HG03469 (cell line): ENCODE data around the gene PCF11.

Source experiments
- ATAC-seq: cut with Tn5 transposase; IDR thresholded peaks from one replicate; pipeline ENCODE4 v1.9.1; 2021; ENCODE audit warnings: mild to moderate bottlenecking, moderate library complexity, moderate number of reproducible peaks; ENCODE audit not compliant: unreplicated experiment

Gene PCF11

DNA sequence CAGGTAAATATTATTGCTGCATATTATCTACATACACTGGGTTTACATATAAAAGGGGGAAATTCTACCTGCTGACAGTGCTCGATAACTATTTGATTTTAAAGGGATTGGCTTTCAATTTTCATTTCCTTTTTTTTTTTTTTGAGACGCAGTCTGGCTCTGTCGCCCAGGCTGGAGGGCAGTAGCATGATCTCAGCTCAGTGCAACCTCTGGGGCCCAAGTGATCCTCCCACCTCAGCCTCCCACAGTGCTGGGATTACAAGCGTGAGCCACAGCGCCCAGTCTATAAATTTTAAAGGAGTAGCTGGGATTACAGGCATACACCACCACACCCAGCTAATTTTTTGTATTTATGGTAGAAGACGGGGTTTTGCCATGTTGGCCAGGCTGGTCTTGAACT lies 3.2 kb upstream of the PCF11 start:
- ATAC-seq = no peak

DNA sequence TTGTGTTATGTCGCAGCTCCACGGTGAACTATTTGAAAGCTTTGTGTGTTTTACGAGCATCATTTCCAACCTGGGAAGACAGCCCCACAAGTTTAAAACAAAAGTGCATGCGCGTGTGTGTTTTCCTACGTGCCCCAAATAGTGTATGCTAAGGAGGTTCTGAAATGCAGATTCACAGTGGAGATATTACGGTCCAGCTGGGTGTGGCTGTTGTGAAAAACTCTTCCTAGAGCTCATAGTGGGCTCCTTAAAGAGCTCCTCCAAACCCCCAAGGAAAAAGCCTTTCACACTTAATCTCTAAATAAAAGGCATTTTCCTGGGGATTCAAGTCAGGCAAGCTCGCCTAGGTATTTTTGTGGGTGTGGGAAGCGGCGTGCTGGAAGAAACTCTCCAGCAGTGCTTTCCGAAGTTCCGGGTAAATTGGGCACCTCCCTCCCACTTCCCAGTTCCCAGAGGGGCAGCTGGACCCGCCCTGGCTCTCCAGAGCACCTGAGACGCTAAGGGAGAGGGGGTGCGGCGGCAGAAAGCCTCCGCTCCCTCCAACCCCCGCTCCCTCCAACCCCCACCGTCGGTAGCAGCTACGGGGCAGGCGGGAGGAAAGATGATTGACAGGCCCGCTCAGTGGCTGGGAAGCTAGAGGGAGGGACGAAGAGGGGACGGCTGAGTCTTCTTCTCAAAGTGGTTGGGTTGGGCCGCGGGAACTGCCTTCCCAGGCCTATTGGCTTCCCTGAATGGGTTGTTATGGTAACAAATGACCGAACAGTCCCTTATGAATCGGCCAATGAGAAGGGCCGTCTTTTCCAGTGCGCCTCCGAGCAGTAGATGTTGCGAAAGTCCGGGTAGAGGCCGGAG lies 561 bp upstream of the PCF11 start:
- peak; percentile 92 for ATAC-seq

DNA sequence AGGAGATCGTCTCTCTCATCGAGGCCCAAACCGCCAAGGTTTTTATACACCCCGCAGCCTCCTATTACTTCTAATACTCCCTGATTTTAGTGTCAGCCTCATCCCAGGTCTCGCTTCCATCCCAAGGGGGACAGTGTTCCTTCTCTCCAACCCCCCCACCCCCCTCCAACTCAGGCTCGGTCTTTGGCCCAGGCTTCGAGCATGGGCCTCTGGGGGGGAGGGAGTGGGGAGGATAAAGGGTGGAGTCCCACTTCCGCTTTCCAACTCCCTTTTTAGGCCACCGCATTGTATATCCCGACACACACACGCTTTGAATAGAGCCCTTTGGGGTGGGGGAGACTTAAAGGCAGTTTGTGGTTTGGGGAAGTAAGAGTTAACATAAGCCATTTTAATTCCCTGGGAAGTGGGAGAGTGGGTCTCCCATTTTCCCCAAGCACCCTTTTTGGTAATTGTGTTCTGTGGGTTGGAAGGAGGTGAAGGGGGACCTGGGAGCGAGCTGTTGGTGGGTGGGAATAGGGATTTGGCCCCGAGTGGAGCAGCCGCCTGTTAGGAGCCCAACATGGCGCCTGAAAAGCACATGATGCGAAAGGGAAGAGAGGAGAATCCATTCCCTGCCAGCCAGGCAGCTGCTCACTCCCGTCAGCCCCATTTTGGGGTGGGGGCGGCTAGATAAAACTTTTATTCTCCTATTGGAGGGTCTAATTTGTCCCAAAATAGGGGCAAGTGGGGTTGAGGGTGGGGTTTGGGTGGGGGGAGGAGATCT lies 844 bp downstream of the PCF11 start:
- ATAC-seq = no peak

DNA sequence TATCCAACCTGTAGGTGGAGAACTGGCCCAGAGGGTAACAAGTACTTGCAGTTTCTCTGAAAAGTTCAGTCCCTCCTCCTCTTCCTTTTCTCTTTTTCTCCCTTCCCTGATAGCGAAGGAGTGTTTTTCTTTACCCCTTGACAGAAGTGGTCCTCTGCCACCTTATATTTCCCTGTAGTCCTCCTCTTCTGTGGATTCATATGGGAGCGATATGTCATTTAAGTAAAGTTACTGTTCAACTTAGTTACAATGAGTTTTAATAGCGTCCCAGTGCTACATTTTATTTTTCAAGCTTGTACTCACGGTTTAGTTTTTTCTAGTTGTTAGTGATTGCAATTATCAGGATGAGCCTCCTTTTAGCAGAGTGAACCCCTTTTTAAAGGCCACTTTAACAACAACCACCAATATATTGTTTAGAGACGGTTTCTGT lies 1.4 kb downstream of the PCF11 start:
- no peak for ATAC-seq

DNA sequence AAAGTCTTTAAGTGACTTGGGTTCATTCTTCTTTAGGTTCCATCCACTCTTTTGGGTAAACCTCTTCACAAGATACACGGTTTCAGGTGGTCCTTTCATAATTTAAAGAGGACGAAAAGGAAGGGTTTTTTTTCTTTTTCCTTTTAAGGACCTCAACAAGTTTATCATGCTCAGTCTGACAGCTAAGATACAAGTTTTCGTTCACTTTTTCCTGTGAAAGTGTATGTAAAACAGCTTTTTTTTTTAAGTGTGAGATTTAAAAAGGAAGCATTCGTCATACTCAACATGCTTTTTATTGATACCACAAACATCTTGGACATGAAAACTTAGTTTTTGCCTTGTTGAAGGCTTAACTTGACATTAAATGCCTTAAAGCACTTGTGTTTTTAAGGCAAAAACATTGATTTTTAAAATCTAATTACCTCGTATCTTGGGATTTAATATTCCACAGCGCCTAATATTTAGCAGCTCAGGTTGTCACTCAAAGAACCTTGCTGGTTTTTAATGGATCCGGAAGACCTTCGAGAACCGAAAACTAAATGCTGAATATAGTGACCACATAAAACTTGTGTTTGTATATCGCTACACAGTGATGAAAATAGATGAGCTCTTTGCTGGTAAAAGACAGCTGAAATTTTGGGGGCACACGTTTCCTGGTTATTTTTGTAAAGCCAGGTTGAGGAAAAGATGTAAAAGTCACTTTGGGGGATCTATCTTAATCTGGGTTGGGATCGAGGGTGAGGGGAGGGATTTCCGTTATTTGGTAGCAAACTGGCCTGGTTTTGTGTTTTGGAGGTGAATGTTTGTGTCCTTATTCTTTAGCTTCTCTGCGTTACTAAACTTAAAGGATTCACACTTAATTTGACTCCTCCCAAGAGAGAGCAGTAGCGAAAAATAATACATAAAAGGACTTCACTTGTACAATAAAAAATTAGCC lies 2.3 kb downstream of the PCF11 start:
- ATAC-seq = no peak

DNA sequence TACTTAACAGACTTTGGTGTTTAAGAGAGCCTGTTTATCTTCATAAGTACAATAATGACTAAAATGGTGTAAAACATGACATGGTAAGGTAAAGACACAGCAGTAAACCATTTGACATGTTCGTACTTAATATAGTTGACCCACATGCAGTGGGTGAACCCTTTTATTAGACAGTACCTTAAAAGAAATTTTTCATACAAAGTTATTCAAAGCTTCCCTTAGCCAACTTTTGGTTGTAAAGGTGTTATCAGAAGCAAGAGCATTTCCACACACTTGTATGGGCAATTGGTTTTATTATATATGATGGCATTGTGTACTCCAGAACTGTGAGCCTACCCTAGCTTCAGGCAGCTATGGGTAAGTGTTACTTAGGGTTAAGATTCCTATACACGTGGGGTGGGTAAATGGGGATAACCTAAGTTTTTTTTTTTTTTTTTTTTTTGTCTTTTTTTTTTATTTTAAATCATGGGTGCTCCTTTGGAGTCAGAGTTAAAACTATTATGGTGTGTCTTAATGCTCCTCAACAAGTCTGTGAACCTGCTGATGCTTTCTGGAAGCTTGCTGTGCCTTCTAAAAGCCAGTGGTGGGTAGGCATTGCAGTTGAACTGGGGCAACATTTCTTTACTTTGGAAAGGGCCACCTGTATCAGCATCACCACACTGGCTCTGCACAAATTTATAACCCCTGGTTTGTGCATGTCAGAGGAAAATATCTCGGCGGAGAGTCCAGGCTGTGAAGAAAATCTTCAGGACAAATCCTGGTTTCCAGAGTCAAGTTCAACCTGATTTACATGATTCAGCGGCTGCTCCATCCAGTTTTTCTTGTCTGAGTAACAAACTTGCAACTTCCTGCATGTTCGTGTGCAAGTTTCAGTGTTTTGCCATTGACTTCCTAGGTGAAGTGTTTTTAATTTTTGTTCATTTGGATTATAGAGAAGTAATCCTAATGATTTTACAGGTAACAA lies 3.3 kb downstream of the PCF11 start:
- ATAC-seq = no peak

DNA sequence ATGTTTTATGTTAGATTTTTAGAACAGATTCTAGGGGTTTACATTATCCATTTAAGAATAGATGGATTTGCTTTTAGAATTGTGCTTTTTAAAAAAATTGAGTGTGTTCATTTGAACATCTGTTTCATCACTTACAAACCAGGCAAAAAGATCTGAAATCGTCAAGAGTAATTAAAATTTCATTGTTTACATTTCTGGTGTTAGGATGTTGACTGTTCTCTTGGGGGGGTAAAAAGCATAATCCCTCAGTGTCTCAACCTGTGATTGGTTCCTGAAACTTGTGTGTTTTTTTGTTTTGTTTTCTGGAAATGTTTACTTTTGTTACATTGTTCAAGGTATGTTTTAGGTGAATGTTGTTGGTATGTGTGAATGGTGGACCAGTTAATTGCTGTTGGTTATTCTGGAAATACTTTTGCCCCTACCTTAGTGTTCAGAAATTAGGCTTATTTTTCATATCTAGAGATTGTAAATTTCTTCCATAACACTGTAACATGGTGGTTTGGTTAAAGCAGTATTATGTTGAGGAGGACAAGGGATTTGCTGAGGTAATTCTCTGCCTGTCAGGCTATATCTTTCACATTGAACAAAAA lies 4.8 kb downstream of the PCF11 start:
- ATAC-seq = no peak

DNA sequence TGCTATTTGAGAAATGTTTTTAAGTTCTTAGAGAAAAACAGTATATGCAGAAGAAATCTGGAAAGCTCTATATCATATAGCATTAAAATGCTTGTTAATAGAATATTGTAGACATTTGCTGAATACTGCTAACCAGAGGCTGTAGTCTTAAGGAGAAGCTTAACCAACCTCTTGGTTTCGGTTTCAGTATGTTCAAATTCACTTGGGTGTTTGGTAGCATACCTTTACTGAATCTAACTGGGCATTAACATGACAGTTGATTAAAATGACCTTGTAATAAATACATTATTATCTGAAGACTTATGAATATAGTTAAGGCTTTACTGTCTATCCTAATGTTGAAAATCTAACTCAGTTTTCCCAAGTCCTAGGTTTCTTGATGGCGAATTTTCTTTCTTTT lies 5.4 kb downstream of the PCF11 start:
- ATAC-seq = peak; percentile 45

DNA sequence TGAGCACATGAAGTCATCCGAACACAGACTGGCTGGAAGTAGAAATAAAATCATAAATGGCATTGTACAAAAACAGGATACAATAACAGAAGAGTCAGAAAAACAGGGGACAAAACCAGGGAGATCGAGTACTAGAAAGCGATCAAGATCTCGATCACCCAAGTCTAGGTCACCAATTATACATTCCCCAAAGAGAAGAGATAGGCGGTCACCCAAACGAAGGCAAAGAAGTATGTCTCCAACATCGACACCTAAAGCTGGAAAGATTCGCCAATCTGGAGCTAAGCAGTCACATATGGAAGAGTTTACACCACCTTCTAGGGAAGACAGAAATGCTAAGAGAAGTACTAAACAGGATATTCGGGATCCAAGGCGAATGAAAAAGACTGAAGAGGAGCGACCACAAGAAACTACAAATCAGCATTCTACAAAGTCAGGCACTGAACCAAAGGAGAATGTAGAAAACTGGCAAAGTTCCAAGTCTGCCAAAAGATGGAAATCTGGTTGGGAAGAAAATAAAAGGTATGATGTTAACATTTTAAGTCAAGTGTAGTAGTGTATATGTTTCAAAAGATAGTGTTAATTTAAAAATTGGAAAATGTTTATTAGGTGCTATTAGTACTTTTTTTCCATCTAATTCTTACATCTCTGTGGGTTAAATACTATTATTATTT lies 9.4 kb downstream of the PCF11 start:
- no peak for ATAC-seq

DNA sequence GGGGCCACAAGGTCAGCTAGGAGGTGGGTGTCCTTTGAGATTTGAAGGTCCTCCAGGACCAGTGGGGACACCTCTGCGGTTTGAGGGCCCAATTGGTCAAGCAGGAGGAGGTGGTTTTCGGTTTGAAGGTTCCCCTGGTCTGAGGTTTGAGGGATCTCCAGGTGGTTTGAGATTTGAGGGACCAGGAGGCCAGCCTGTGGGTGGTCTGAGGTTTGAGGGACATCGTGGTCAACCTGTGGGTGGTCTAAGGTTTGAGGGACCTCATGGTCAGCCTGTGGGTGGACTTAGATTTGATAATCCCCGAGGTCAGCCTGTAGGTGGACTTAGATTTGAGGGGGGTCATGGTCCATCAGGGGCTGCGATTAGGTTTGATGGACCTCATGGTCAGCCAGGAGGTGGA lies 11.8 kb downstream of the PCF11 start:
- no peak for ATAC-seq

DNA sequence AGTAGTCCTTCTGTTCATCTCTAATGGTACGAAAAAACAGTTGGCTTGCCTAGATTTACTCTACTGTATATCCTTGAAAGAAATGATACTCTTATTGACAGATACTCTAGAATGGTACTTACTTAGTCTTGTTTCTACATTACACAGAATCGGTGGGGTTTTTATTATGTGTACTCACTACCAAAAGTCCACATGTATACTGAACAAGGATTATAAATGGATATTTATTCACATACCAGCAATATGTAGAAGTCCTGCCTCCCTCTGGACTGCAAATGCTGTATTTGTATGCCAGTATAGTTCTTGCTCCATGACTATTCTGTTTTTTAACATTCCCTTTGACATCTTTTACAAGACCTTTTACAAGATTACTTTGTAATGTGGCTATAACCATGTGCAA lies 13.9 kb downstream of the PCF11 start:
- no peak for ATAC-seq

DNA sequence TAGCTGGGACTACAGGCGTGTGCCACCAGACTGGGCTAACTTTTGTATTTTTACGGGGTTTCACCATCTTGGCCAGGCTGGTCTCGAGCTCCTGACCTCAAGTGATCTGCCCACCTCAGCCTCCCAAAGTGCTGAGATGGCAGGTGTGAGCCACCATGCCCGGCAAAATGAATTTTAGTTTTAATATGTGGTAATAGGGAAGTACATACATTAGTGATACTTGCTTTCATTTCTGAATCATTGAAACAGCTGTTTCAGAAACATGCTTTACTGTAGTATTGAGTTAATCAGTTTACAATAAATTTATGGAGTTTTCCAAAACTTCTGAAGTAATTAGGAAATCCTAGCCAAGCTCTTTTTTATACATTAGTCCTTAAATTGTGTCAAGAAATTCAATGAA lies 15.6 kb downstream of the PCF11 start:
- no peak for ATAC-seq

DNA sequence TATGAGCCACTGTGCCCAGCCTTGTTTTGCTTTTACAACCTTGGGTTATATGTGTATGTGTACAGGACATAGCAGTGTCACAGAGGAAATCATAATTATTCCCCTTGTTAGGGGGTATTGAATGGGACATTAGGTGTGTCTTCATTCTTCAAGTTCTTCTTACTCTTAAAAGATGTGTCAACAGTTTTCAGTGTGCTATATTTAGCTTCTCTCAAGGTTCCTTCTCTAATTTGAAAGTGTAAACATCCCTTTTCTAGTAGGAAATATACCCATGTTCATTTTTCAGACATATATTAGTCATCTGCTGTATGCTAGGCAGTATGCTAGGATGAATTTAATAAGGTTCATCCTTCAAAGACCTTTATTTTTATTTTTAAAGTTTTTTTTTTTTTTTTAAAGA lies 17.1 kb downstream of the PCF11 start:
- no peak for ATAC-seq

DNA sequence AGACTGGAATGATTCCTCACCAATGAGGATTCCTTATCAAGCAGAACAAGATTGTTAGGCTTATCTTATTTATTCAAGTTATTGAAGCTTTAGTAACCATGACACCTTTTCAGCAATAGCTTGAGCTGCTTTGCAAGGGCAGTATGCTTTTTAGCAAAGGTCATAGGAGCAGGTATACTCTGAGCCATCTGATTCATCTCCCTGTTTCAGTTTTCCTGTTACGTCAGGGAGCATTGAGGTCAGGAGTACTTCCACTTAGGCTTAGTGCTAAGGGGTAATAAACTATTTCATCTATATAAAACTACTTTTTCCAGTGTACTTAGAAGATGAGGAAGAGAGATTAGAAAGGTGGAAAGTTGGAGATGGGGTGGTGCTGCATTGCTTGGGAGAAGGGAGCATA lies 18.9 kb downstream of the PCF11 start:
- no peak for ATAC-seq

DNA sequence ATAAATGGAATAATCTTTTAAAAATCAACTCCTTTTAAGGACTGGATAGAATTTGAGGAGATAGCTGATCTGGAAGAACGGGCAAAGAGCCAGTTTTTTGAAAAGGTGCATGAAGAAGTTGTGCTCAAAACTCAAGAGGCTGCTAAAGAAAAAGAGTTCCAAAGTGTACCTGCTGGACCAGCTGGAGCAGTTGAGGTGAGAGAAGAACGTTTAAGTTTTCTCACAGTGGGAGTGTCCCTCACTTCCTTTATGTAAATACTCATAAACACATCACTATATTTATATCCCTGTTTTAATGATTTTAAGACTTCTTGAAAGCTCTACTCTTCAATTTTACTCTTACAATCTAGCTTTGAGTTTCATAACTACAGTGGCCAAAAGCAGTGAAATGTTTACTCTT lies 24.9 kb downstream of the PCF11 start:
- no peak for ATAC-seq

DNA sequence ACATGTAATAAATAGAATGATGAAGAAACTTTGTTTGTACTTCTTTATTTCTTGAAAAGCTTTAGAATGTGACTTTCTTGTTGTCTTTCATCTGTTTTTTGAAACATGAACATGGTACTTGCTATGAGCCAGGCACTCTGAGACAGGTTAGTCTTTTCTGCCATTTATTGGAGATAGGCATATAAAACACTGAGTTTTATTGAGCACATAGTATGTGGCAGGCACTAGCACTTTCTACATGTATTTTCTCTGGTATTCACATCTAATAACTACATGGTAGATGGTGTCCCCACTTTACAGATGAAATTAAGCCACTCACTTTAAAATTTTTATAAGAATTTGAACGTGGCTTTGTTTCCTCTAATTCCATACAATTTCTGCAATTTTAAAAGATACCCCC lies 28.8 kb downstream of the PCF11 start:
- ATAC-seq = no peak

DNA sequence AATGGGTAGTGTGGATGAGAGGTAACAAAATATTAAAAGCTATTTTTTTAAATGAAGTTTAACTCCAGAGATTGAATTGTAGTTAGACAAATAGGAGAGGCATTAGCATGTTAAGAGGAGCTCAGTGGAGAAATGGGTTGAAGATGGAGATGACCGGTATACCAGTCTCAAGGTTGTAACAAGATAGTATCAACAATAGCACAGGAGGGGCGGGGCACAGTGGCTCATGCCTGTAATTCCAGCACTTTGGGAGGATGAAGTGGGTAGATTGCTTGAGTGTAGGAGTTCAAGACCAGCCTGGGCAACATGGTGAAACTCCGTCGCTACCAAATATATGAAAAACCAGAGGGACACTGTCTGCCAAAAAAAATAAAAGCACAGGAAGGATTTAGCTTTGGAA lies 30.5 kb downstream of the PCF11 start:
- no peak for ATAC-seq

DNA sequence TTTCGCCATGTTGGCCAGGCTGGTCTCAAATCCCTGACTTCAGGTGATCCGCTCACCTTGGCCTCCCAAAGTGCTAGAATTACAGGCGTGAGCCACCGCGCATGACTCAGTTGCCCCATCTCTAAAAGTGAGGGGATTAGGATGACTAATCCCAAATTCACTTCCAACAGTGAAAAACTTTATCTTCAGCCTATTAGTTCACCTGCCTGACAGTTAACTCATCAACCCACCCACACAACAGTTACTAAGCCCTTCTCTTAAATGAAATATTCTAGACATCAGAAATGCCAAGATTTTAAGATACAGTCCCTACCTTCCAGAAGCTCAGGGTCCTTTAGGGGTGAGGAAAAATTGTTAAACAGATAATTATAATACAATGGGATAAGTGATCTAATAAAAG lies 34.6 kb downstream of the PCF11 start:
- no peak for ATAC-seq

DNA sequence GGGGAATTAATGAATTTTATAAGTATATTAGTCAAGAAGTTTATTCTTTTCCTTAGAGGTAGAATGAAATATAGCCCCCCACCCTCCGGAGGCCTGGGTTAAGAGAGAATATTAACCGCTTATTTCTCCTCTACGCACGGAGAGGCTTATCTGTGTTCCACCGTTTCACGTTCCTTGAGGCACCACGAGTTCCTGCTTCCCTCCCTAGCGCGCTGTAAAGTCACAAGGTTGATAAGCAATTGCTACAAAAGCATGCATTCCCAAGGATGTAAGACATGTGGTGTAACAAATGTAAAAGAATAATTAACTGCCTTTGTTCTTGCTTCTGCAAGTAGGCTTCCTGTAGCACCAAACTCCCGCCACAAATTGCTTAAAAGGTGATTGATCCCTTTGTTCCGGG lies 35.1 kb downstream of the PCF11 start:
- ATAC-seq = no peak
